ENCODE results near the gene SPAG9. TPM values are rescaled to one million over a fixed set of nuclear protein-coding genes. Genes with fewer than 3 reads are reported as not detected.

Gene SPAG9
- total and polyA plus RNA-seq, 2 donors (not counting 1 experiment from before 2014, with no cell fraction given), result 8.6 to 64.1 TPM

GRCh38 chr17:51015145-51015558 is 105.5 kb downstream of the SPAG9 start:
- ChIA-PET CTCF (interaction anchor here (0.8 to 3.1 kb wide), 6 partner anchors 10 to 138 kb away, joined by 3 to 19 read pairs (median 4); partner anchors contain the start of gene NME1), POLR2A (no interaction called here)
- no peaks in the 10 kb centered on the region for H3K27me3 Mint-ChIP-seq

DNA sequence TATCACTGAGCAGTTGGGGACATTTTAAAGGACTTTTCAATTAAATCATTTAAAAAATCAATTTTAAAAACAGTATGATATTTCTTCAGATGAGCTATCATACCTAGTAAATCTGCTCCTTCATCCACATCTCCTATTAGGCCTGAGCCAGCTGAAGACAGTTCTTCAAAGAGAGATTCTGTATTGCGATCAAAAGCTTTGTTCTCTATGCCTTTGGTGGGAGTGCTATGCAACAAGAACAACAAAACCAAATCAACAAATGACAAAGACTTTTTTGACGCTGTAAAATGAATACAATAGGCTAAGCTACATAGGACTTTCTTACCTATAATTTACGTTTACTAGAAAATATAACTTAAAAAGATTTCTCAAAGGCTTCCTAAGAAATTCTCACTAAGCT is 106.5 kb downstream of the SPAG9 start:
- no peaks in the 10 kb centered on the region for H3K4me1 ChIP-seq (ENCODE audit: control insufficient read depth in 2 of 2, insufficient read depth in 2 of 2, low read length in 2 of 2)
- H3K27me3 ChIP-seq (replicated peaks in 1 of 4; ENCODE audit: control extremely low read depth in 1 of 4, control insufficient read depth in 3 of 4, insufficient read depth in 4 of 4, low read length in 3 of 4), result no peaks in the 10 kb centered on the region
- H3K4me3 ChIP-seq (ENCODE audit: control extremely low read depth in 1 of 5, extremely low read depth in 1 of 5, insufficient read depth in 1 of 5, low read depth in 2 of 5, low read length in 4 of 5), result no peak overlapping the region
- TF ChIP-seq CTCF (IDR thresholded peaks at IDR 0.05) (no peak), EZH2 (IDR thresholded peaks at IDR 0.05; ENCODE audit: borderline replicate concordance, insufficient read depth, low read depth, low read length, poor library complexity, severe bottlenecking) (no peak)
- DNase-seq (no peak), ATAC-seq (ENCODE audit: low read depth) (no peak)
- Mint-ChIP-seq H3K9me3 (ENCODE audit: insufficient read depth) (no peaks in the 10 kb centered on the region), H3K27ac (no peak overlapping the region), H3K27me3 (no peaks in the 10 kb centered on the region), H3K4me3 (no peak overlapping the region), H3K4me1 (no peaks in the 10 kb centered on the region)
- H3K27ac ChIP-seq (ENCODE audit: low read length in 2 of 2), result no peak overlapping the region
- H3K79me2 ChIP-seq (ENCODE audit: control insufficient read depth, insufficient read depth, low read length), result no peaks in the 10 kb centered on the region
- peaks cover 11 to 21% of the 10 kb centered on the region in 2 experiments for H3K36me3 ChIP-seq (replicated peaks in 1 of 2; ENCODE audit: control extremely low read depth in 1 of 2, control insufficient read depth in 1 of 2, extremely low read depth in 1 of 2, insufficient read depth in 2 of 2, low read length in 1 of 2)
- no peak overlapping the region for H3K4me2 ChIP-seq (replicated peaks; ENCODE audit: low read depth, low read length, poor library complexity, severe bottlenecking)
- no peaks in the 10 kb centered on the region for H4K20me1 ChIP-seq (ENCODE audit: control insufficient read depth, insufficient read depth, low read length, poor library complexity, severe bottlenecking)
- 100% methylated on average over 1 of the region's 3 CpGs for whole genome bisulfite sequencing (ENCODE audit: insufficient coverage)
- no peak overlapping the region for H3K9ac ChIP-seq (ENCODE audit: low read length)
- intact Hi-C loops (cut with micrococcal nuclease), result no loop called here
- ChIA-PET POLR2A (no interaction called here), CTCF (interaction anchor here (0.6 to 3.1 kb wide), 7 partner anchors 9 to 1113 kb away, joined by 3 to 19 read pairs (median 4); partner anchors contain the start of gene NME1)
- no peak overlapping the region for H2AFZ ChIP-seq (ENCODE audit: insufficient read depth, low read depth, low read length, poor library complexity, severe bottlenecking)
- H3K9me3 ChIP-seq (ENCODE audit: control extremely low read depth in 1 of 3, control insufficient read depth in 2 of 3, insufficient read depth in 1 of 3, low read length in 2 of 3), result no peaks in the 10 kb centered on the region

More at GRCh38 chr17:51015145-51015558, 105.5 kb downstream of the SPAG9 start:
- Histone ChIP-seq H3K79me2 (ENCODE audit: control insufficient read depth, insufficient read depth, low read length) (no peaks in the 10 kb centered on the region), H3K9me3 (ENCODE audit: control extremely low read depth in 1 of 3, control insufficient read depth in 2 of 3, insufficient read depth in 1 of 3, low read length in 2 of 3) (no peaks in the 10 kb centered on the region), H3K4me1 (ENCODE audit: control insufficient read depth in 2 of 2, insufficient read depth in 2 of 2, low read length in 2 of 2) (no peaks in the 10 kb centered on the region), H3K9ac (ENCODE audit: low read length) (no peak overlapping the region), H3K27ac (ENCODE audit: low read length in 2 of 2) (no peak overlapping the region), H4K20me1 (ENCODE audit: control insufficient read depth, insufficient read depth, low read length, poor library complexity, severe bottlenecking) (no peaks in the 10 kb centered on the region), H3K4me3 (ENCODE audit: control extremely low read depth in 1 of 5, extremely low read depth in 1 of 5, insufficient read depth in 1 of 5, low read depth in 2 of 5, low read length in 4 of 5) (no peak overlapping the region), H3K4me2 (replicated peaks; ENCODE audit: low read depth, low read length, poor library complexity, severe bottlenecking) (no peak overlapping the region), H3K27me3 (replicated peaks in 1 of 4; ENCODE audit: control extremely low read depth in 1 of 4, control insufficient read depth in 3 of 4, insufficient read depth in 4 of 4, low read length in 3 of 4) (no peaks in the 10 kb centered on the region), H2AFZ (ENCODE audit: insufficient read depth, low read depth, low read length, poor library complexity, severe bottlenecking) (no peak overlapping the region), H3K36me3 (replicated peaks in 1 of 2; ENCODE audit: control extremely low read depth in 1 of 2, control insufficient read depth in 1 of 2, extremely low read depth in 1 of 2, insufficient read depth in 2 of 2, low read length in 1 of 2) (peaks cover 11 to 23% of the 10 kb centered on the region in 2 experiments)
- DNase-seq (no peak), ATAC-seq (ENCODE audit: low read depth) (no peak)
- no CpG with 5 or more reads among the region's 1 CpG for WGBS (ENCODE audit: insufficient coverage)
- Mint-ChIP-seq H3K9me3 (ENCODE audit: insufficient read depth) (no peaks in the 10 kb centered on the region), H3K4me3 (no peak overlapping the region), H3K27ac (no peak overlapping the region), H3K4me1 (no peaks in the 10 kb centered on the region)
- TF ChIP-seq CTCF (IDR thresholded peaks at IDR 0.05), result no peak
- TF ChIP-seq EZH2 (IDR thresholded peaks at IDR 0.05; ENCODE audit: borderline replicate concordance, insufficient read depth, low read depth, low read length, poor library complexity, severe bottlenecking), result no peak
- intact Hi-C loops (cut with micrococcal nuclease), result no loop called here

Measured in B cell (primary cell).